ENCODE measurements around the gene STK24.
A peak's percentile ranks its signal among the peaks of the same experiment; 100 is the strongest.

The STK24 gene

GRCh38 chr13:98530217-98530616 is 46.7 kb downstream of the STK24 start:
- no peak for DNase-seq

DNA sequence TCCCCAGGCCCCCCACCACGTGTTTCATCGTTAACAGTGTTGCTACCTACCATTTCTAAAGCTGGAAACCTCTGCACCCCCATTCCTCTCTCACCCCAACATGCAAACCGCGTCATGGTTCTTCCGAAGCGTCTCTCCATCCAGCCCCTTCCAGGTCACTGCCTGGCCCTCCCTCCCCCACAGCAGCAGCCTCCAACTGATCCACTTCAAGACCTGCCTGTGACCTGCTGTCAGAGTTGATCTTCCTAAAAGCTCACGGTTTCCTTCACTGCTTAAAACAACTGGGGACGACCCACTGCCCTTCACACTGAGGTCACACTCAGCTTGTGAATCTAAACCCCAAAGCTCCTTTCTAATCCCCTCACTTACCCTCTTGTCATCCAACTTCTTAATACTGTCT is 47.7 kb downstream of the STK24 start:
- DNase-seq: no peak

GRCh38 chr13:98528663-98529064 is 48.2 kb downstream of the STK24 start:
- no peak for DNase-seq

- no peak for DNase-seq
Observed at GRCh38 chr13:98527526-98527925, 49.4 kb downstream of the STK24 start.

DNA sequence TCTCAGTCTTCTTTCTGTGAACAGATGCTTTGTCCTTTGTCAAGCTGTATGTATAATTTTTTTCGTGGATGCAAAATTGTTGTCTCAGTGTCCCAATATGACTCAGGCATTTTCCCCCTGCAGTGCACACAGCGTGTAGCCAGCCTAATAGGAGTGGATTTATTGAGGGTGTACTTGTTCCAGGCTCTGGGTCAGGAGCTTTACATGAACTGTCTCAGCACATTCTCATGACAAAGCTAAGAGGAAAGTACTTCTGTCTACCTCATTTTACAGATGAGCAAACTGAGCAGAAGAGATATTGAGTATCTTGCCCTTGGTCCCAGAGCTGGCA is 50.8 kb downstream of the STK24 start:
- peak; percentile 46 for DNase-seq

DNA sequence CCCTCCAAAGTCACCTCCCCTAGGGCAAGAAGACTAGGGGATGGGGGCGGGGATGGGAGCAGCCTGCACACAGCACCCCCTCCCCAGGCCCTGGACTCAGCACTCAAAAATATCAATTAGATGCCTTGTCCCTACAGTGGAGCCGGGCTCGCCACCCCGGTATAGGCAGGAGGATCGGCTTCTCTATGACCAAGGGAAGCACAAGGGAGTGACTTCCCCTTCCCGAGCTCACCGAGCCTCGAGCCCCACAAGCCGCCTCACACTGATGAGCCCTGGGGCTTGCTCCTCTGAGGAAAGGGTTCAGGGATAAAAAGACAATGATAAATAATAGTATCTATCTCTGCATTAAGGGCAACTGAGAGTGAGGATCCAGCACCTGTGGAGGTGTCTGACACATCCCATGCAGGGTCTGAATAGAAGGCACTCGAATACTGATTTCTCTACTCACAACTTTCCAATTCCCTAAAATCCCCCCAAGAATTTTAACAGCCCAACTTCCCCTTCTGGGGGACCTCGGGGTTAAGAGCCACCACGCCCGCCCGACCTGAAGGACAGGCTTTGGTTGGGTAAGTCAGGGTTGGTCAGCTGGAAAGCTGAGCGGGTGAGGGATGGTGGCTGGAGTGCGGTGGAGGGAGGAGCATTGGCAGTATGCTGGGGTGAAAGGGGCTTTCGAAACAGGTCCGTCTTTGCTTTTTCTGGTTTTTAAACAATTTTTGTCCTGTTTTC is 51.3 kb downstream of the STK24 start:
- no peak for DNase-seq

GRCh38 chr13:98524793-98525192 is 52.1 kb downstream of the STK24 start:
- no peak for DNase-seq

GRCh38 chr13:98524391-98524790 is 52.5 kb downstream of the STK24 start:
- no peak for DNase-seq

DNA sequence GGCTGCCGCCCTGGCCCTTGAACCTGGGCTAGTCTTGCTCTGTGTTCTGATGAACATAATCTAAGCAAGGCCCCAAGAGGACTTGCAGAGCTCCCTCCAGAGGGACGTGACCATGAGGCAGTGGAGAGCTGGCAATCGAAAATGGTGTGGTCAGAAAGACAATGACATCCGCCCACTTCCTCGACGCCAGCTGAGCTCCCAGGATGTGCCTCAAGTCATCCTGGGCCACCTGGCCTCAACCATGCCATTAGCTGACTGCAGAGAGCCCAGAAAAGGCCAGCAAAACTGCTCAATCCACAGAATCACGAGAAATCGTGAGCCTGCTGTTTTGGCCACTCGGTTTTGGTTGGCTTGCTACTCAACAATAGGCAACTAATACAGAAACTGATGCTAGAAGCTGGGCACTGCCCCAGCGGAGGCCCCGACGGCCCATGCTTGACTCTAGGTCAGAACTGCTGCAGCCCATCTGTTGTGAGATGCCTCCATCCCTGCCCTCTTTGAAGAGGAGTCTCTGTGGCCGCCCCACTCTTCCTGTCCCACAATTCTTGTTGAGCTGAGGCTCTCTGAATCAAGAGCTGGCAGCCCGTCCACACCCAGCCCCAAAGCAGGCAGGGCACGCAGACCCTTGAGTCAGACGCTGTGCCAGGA is 53.3 kb downstream of the STK24 start:
- DNase-seq: no peak

GRCh38 chr13:98522371-98522770 is 54.5 kb downstream of the STK24 start:
- no peak for DNase-seq

DNA sequence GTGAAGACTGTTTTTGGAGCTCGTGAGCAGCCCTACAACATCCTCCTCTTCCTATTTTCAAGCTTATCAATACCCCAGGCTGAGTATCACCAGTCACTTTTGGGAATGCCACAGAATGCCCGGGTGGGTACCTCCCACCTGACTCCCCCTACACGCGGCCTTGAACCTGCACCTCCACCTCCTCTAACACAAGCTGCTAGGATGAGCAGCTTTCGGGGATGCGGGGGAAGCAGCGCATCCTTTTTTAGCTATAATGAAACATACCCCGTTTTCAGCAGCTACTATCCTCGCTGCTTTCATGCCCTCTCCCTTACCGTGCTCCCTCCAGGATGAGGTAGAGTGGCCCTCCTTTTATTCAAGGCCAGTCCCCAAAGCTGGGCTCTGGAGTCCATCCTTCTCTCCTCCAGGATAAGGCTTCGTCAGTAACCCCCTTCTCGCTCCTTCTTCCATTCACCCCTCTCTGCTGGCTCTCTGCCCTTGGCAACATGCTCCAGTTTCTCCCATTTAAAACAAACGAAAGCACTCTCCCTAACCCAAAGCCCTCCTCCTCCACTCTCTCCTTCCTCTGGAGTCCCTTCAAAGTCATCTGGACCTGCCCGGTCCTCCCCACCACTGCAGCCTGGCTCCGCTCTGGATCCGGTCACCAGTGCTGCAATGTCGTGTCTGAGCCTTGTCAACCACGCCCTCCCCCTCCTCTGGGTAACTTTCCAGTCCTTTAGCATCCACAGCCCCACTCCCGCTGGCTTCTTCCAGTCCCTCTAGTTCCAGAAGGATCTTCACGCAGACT is 55.3 kb downstream of the STK24 start:
- DNase-seq: no peak

GRCh38 chr13:98520674-98521449 is 56.0 kb downstream of the STK24 start:
- no peak for DNase-seq

DNA sequence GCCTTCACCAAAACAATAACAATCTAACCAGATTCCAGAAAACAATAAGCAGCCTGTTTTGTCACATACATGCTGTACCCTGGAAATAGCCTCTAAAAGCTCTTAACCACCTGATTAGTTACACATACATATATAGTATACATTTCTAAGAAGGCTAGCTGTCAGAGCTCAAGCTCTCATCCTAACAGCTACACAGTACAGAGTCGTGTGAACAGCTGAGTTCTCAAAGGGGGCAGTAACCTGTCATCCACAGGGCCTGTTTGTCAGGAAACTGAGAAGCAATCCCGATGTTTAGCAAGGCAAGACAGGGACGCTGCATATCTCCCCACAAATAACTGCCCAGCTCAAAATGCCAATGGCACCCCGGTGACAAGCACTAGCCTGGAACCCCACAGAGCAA is 56.9 kb downstream of the STK24 start:
- DNase-seq: no peak

GRCh38 chr13:98517576-98518310 is 59.2 kb downstream of the STK24 start:
- DNase-seq: no peak

- peak; percentile 64 for DNase-seq
Observed at GRCh38 chr13:98515818-98516465, 61.0 kb downstream of the STK24 start.

DNA sequence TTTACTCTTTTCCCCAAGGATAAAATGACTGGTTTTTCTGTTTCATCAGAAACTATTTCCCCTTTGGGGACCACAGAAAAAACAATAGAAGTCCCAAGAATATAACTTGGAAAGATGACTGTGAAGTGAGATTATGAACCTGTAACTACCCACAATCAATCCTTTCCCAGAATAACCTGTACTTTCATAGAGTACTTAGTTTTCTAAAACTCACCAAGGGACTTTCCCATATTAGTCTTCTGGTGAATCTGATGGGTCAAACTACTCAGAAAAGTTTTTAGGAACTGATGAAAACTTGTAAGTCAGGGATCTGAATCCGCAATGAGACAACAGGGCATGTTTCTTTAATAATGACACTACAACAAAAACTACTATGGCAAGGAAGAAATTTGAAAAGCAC is 62.6 kb downstream of the STK24 start:
- DNase-seq: no peak

DNA sequence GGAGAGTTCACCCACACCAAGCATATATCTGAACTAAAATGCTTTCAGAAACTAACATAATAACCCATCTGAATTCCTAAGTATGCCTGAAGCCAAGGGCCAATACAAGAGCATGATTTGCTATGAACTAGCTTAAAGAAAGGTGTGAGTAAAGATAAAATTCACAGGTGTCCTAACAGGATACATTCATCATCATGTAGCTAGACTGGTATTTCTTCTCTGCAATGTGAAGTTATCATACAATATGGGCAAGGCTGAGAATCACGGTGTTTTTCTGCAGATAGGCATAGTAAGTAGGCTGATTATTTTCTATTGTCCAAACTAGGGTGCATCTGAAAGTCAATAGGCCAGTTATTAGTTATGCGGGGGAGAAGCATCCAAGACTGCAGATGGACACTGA is 63.1 kb downstream of the STK24 start:
- DNase-seq: no peak

DNA sequence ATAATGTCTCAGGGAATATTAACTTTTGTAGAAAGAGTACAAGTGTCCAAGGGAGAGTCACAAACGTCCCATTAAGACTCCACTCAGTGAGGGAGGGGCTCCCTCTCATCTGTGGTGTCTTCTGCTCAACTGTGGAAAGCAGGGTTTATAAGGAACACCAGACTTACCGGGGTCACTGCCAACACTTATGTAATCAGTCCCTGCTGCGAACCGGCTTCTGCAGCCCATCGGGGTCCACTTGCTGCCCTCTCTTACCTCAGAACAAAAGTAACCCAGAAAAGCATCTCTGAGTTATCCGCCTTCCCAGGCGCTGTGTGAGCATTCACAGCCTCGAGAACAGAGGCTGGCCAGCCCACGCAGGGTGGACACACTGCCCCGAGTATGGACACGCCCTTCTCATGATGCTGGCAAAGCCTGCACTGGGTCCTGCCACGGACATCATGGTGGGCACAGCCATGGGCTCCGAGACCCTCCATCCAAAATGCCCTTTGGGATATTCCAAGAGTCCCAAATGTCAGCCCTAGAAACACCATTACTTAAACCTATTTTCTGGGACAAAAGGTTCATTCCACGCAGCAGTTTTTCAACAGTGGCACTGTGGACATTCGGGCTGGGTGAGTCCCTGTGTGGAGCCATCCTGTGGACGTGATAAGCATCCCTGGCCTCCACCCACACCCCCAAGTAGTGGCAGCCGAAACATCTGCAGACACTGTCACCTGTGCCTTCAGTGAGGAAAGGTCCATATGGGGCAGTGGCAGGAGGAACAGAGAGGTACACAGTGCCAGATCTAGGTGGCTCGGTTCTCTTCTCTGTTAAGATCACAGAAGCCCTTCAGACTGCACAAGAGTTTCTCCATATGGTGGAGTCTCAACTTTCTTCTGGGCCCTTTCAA is 63.9 kb downstream of the STK24 start:
- DNase-seq: no peak

GRCh38 chr13:98511435-98511834 is 65.5 kb downstream of the STK24 start:
- no peak for DNase-seq

DNA sequence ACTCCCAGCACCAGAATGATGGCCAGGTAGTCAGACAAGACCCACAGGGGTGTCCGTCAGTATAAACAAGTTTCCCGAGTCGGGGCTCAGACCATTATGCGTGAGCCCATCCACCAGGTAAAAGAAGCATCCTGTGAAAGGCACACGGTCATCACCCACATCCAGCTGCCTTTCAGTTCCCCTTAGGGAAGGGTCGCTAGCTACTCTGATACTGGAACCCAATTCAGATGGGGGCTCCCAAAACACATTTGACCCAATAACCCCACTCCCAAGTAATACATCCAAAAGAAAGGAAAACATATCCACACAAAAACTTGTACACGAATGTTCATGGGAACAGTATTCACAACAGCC is 66.8 kb downstream of the STK24 start:
- no peak for DNase-seq
